RWPE2 (cell line): ENCODE data around the gene EXTL2.
"Not testable (repeated sequence)": the region's sequence is repeated elsewhere in the genome, so short reads cannot be mapped to it uniquely, and the experiment has no call there.

Experiments
- ATAC-seq: fragments of 200-7000 bp; cut with Tn5 transposase; 3 replicates; pipeline ENCODE4 v1.9.1; 2021; ENCODE audit warnings: low read depth
- DNase-seq: peaks from one replicate; pipeline ENCODE4 v3.0.0-alpha.2; 2020; ENCODE audit warnings: low spot score
- H3K27ac ChIP-seq: fragments of 450-650 bp; 2 replicates; pipeline ENCODE4 v1.5.1; 2017; ENCODE audit warnings: mild to moderate bottlenecking; ENCODE audit not compliant: poor library complexity, severe bottlenecking
- H3K27me3 ChIP-seq: fragments of 250-450 bp; sonication (Bioruptor Pico); 2 replicates; pipeline ENCODE4 v1.5.1; 2021; ENCODE audit warnings: mild to moderate bottlenecking, moderate library complexity; ENCODE audit not compliant: insufficient read depth, poor library complexity, severe bottlenecking
- H3K36me3 ChIP-seq: fragments of 250-450 bp; sonication (Bioruptor Pico); 2 replicates; pipeline ENCODE4 v1.5.1; 2020; ENCODE audit warnings: low read depth, mild to moderate bottlenecking, moderate library complexity
- H3K4me1 ChIP-seq: fragments of 250-450 bp; sonication (Bioruptor Pico); 2 replicates; pipeline ENCODE4 v1.5.1; 2021; ENCODE audit warnings: mild to moderate bottlenecking, moderate library complexity; ENCODE audit not compliant: insufficient read depth, poor library complexity, severe bottlenecking
- H3K4me3 ChIP-seq: fragments of 250-450 bp; sonication (Bioruptor Pico); 2 replicates; pipeline ENCODE4 v1.5.1; 2021; ENCODE audit warnings: mild to moderate bottlenecking, moderate library complexity; ENCODE audit not compliant: severe bottlenecking
- H3K9me3 ChIP-seq: fragments of 250-450 bp; sonication (Bioruptor Pico); 2 replicates; pipeline ENCODE4 v1.5.1; 2021; ENCODE audit warnings: mild to moderate bottlenecking, moderate library complexity; ENCODE audit not compliant: severe bottlenecking
- TF ChIP-seq, protein P1 (sequence below): fragments of 450-650 bp; IDR thresholded peaks from one replicate; pipeline ENCODE4 v1.5.1; 2017; ENCODE audit warnings: mild to moderate bottlenecking, moderate library complexity; ENCODE audit not compliant: poor library complexity, severe bottlenecking

Gene EXTL2

DNA sequence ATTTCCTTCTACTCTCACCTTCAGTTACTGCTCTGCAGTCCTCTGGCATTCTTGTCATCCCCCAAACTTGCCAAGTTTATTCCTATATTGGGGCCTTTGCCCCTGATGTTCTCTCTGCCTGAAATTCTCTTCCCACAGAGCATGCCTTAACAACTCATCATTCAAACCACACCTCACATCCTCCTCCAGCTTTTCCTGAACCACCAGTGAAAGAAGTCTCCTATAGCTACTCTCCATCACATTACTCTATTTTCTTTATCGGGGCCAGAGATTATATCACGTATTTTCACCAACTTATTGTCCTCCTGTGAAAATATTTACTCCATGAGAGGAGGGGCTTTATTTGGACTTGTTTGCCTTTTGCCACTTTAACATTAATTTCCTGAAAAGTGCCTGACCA is 32.1 kb downstream of the EXTL2 start:
- no peaks in the 10 kb centered on the region for H3K27me3 ChIP-seq
- no peak overlapping the region for H3K27ac ChIP-seq
- H3K9me3 ChIP-seq: no peaks in the 10 kb centered on the region
- no peaks in the 10 kb centered on the region for H3K4me1 ChIP-seq
- TF ChIP-seq, protein P1, sequence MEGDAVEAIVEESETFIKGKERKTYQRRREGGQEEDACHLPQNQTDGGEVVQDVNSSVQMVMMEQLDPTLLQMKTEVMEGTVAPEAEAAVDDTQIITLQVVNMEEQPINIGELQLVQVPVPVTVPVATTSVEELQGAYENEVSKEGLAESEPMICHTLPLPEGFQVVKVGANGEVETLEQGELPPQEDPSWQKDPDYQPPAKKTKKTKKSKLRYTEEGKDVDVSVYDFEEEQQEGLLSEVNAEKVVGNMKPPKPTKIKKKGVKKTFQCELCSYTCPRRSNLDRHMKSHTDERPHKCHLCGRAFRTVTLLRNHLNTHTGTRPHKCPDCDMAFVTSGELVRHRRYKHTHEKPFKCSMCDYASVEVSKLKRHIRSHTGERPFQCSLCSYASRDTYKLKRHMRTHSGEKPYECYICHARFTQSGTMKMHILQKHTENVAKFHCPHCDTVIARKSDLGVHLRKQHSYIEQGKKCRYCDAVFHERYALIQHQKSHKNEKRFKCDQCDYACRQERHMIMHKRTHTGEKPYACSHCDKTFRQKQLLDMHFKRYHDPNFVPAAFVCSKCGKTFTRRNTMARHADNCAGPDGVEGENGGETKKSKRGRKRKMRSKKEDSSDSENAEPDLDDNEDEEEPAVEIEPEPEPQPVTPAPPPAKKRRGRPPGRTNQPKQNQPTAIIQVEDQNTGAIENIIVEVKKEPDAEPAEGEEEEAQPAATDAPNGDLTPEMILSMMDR: no peak
- no peak for DNase-seq
- H3K4me3 ChIP-seq: no peak overlapping the region
- no peaks in the 10 kb centered on the region for H3K36me3 ChIP-seq
- no peak for ATAC-seq

DNA sequence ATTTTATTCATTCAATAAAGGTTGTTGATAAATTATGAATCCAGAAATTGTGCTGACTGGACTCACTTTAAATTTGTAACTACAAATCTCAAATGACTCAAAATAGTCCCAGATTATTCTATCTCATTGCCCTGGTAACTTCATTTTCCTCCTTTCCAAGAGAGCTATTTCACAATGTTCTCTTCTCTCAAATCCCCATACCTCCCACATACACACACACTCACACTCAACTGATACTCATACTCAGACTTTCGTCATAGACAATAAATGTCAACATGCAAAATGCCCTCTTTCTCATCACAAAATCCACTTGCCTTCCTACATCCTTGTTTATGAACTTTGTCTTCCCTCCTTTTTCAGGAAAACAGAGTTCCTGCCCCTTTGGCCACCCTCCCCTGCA is 33.3 kb downstream of the EXTL2 start:
- TF ChIP-seq, protein P1: no peak
- Histone ChIP-seq H3K27me3 (no peaks in the 10 kb centered on the region), H3K4me3 (no peak overlapping the region), H3K9me3 (no peaks in the 10 kb centered on the region), H3K4me1 (no peaks in the 10 kb centered on the region), H3K27ac (no peak overlapping the region), H3K36me3 (no peaks in the 10 kb centered on the region)
- no peak for ATAC-seq
- no peak for DNase-seq

DNA sequence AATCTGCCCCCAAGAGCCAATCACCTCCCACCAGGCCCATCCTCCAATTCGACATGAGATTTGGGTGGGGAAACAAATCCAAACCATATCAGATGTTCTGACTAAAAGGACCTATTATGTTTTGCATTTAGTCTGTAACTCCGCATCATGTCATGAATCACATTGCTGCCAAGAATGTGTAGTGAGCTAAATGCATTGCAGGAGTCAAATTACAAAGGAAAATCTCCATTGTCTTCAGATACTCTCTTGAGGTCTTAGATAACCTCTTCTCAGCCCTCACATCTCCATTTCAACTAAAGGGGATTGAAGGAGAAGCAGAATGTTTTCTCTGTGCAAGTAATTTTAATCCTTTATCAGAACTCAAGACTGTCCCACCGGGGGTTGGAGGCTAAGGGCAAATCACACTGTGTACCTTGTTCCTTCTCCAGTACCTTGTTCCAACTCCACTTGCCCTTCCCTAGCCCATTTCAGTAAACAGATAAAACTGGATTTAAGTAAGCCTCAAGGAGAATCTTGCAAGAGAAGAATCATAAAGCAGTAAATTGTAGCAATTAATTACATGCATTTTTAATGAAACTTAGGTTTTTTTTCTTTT is 34.1 kb downstream of the EXTL2 start:
- Histone ChIP-seq H3K27ac (no peak overlapping the region), H3K4me1 (no peaks in the 10 kb centered on the region), H3K27me3 (no peaks in the 10 kb centered on the region), H3K9me3 (no peaks in the 10 kb centered on the region), H3K36me3 (no peaks in the 10 kb centered on the region), H3K4me3 (no peak overlapping the region)
- ATAC-seq (peak; percentile 54; the same call in 1 of the 3 replicates), DNase-seq (no peak)
- TF ChIP-seq, protein P1: no peak

DNA sequence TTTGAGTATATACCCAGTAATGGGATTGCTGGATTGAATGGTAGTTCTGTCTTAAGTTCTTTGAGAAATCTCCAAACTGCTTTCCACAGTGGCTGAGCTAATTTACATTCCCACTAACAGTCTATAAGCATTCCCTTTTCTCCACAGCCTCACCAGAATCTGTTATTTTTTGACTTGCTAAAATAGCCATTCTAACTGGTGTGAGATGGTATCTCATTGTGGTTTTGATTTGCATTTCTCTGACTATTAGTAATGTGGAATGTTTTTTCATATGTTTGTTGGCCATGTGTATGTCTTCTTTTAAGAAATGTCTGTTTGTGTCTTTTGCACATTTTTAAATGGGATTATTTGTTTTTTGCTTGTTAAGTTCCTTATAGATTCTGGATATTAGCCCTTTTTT is 39.5 kb downstream of the EXTL2 start:
- H3K4me1 ChIP-seq, H3K36me3 ChIP-seq, H3K9me3 ChIP-seq, H3K27ac ChIP-seq, H3K4me3 ChIP-seq, H3K27me3 ChIP-seq, ATAC-seq, DNase-seq: not testable (repeated sequence)

DNA sequence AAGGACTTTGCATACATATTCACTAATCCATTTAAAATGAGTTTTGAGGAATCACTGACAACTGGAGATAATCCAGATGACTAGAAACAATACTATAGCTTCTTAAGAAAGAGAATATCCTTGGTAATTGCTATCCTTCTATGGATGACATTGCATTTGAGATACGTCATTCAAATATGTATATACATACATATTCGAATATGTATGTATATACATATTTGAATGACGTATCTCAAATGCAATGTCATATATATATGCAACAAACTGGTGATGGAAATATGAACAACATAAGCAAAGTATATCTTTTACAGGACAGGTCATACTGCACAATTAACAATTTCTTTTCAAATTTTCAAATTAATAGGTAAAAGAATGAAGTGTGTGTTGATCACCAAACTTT is 41.7 kb downstream of the EXTL2 start:
- Histone ChIP-seq H3K36me3 (no peaks in the 10 kb centered on the region), H3K27me3 (peaks cover 3% of the 10 kb centered on the region), H3K4me3 (no peak overlapping the region), H3K9me3 (no peaks in the 10 kb centered on the region), H3K4me1 (no peaks in the 10 kb centered on the region), H3K27ac (no peak overlapping the region)
- TF ChIP-seq, protein P1: no peak
- DNase-seq (no peak), ATAC-seq (no peak)
